Loucy (cell line): Measurements from ENCODE around the gene NNAT.
A peak's percentile ranks its signal among the peaks of the same experiment; 100 is the strongest.

Experiments used
- H2AFZ ChIP-seq: fragments of 200-600 bp; sonication (generic); 2 replicates; pipeline ENCODE4 v1.6.0; 2016; ENCODE audit warnings: antibody characterized with exemption, mild to moderate bottlenecking, low read length, moderate library complexity
- H3F3A ChIP-seq: fragments of 200-600 bp; 2 replicates; pipeline ENCODE4 v1.6.0; 2016; ENCODE audit warnings: antibody characterized with exemption, low read depth, mild to moderate bottlenecking
- H3K27me3 ChIP-seq: fragments of 200-600 bp; sonication (generic); 2 replicates; pipeline ENCODE4 v1.6.1; 2014; ENCODE audit warnings: low read length, mild to moderate bottlenecking; ENCODE audit not compliant: insufficient read depth, poor library complexity, severe bottlenecking
- H3K36me3 ChIP-seq: fragments of 200-600 bp; sonication (generic); 2 replicates; pipeline ENCODE4 v1.6.1; 2016; ENCODE audit warnings: low read length; ENCODE audit not compliant: insufficient read depth
- H3K4me1 ChIP-seq: fragments of 200-600 bp; sonication (generic); 2 replicates; pipeline ENCODE4 v1.5.1; 2014; ENCODE audit warnings: low read length, mild to moderate bottlenecking; ENCODE audit not compliant: insufficient read depth, poor library complexity, severe bottlenecking
- H3K4me2 ChIP-seq: fragments of 200-600 bp; sonication (generic); 2 replicates; pipeline ENCODE4 v1.6.0; 2014; ENCODE audit warnings: antibody characterized with exemption, low read length, low read depth, mild to moderate bottlenecking; ENCODE audit not compliant: poor library complexity, severe bottlenecking
- H3K4me3 ChIP-seq: fragments of 200-600 bp; sonication (generic); 2 replicates; pipeline ENCODE4 v1.5.1; 2014; ENCODE audit warnings: low read length, mild to moderate bottlenecking, mixed read lengths; ENCODE audit not compliant: poor library complexity, severe bottlenecking
- H3K79me2 ChIP-seq: fragments of 200-600 bp; sonication (generic); 2 replicates; pipeline ENCODE4 v1.6.1; 2014; ENCODE audit warnings: low read length; ENCODE audit not compliant: insufficient read depth
- H3K9ac ChIP-seq: fragments of 200-600 bp; sonication (generic); 2 replicates; pipeline ENCODE4 v1.6.0; 2014; ENCODE audit warnings: mild to moderate bottlenecking, low read depth, low read length, moderate library complexity; ENCODE audit not compliant: poor library complexity, severe bottlenecking
- H3K9me2 ChIP-seq: fragments of 200-600 bp; sonication (generic); replicated peaks from 2 replicates; pipeline ENCODE4 v1.6.1; 2016; ENCODE audit warnings: low read depth, low read length, mixed read lengths
- H3K9me3 ChIP-seq: fragments of 200-600 bp; sonication (generic); 2 replicates; pipeline ENCODE4 v1.6.1; 2014; ENCODE audit warnings: mild to moderate bottlenecking, antibody characterized with exemption, low read length, low read depth; ENCODE audit not compliant: insufficient read depth
- H4K20me1 ChIP-seq: fragments of 200-600 bp; sonication (generic); 2 replicates; pipeline ENCODE4 v1.6.0; 2014; ENCODE audit warnings: antibody characterized with exemption, low read length, mild to moderate bottlenecking; ENCODE audit not compliant: insufficient read depth, poor library complexity, severe bottlenecking
- EZH2phosphoT487 ChIP-seq: fragments of 200-600 bp; IDR thresholded peaks from 2 replicates; pipeline ENCODE4 v1.6.1; 2018; ENCODE audit warnings: antibody characterized with exemption, mild to moderate bottlenecking, moderate library complexity, borderline replicate concordance
- TF ChIP-seq, protein P1 (sequence below): fragments of 200-600 bp; sonication (generic); conservative IDR thresholded peaks from 2 replicates; pipeline ENCODE4 v1.5.1; 2014; ENCODE audit warnings: mild to moderate bottlenecking, antibody characterized with exemption, low read length

The NNAT gene

DNA sequence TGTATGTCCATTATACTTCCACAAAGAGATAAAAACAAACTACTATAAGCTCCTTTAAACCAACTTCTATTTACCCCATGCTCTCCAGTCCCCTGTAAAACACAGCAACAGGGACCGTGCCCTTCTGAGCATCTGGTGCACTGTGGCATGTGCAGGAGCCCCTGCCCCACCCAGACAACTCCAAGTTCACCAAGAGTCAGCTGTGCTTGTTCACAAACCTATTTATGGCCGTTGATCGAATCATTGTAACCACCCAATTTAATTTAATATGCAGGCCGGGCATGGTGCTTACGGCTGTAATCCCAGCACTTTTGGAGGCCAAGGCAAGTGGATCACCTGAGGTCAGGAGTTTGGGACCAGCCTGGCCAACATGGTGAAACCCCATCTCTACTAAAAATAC is 20.3 kb downstream of the NNAT start:
- peak overlapping the region; percentile 34 for H3K9ac ChIP-seq
- peak overlapping the region; percentile 57 for H3K4me3 ChIP-seq
- no peaks in the 10 kb centered on the region for H3K9me3 ChIP-seq
- no peaks in the 10 kb centered on the region for H3K9me2 ChIP-seq
- H3K4me2 ChIP-seq, result peak overlapping the region; percentile 68
- no peak for TF ChIP-seq EZH2phosphoT487
- TF ChIP-seq, protein P1, sequence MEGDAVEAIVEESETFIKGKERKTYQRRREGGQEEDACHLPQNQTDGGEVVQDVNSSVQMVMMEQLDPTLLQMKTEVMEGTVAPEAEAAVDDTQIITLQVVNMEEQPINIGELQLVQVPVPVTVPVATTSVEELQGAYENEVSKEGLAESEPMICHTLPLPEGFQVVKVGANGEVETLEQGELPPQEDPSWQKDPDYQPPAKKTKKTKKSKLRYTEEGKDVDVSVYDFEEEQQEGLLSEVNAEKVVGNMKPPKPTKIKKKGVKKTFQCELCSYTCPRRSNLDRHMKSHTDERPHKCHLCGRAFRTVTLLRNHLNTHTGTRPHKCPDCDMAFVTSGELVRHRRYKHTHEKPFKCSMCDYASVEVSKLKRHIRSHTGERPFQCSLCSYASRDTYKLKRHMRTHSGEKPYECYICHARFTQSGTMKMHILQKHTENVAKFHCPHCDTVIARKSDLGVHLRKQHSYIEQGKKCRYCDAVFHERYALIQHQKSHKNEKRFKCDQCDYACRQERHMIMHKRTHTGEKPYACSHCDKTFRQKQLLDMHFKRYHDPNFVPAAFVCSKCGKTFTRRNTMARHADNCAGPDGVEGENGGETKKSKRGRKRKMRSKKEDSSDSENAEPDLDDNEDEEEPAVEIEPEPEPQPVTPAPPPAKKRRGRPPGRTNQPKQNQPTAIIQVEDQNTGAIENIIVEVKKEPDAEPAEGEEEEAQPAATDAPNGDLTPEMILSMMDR, result no peak
- no peaks in the 10 kb centered on the region for H3K27me3 ChIP-seq
- H3K36me3 ChIP-seq, result no peaks in the 10 kb centered on the region
- H3K4me1 ChIP-seq, result peaks cover 43% of the 10 kb centered on the region
- no peak overlapping the region for H2AFZ ChIP-seq
- no peaks in the 10 kb centered on the region for H4K20me1 ChIP-seq
- H3F3A ChIP-seq, result no peaks in the 10 kb centered on the region
- no peaks in the 10 kb centered on the region for H3K79me2 ChIP-seq

- H3K4me3 ChIP-seq, result peak overlapping the region; percentile 64
- H3K4me1 ChIP-seq, result peaks cover 43% of the 10 kb centered on the region
- peak overlapping the region; percentile 68 for H3K4me2 ChIP-seq
- no peaks in the 10 kb centered on the region for H3F3A ChIP-seq
- H3K27me3 ChIP-seq, result no peaks in the 10 kb centered on the region
- no peaks in the 10 kb centered on the region for H3K79me2 ChIP-seq
- no peaks in the 10 kb centered on the region for H3K9me3 ChIP-seq
- no peak for TF ChIP-seq EZH2phosphoT487
- TF ChIP-seq, protein P1, result no peak
- H3K36me3 ChIP-seq, result no peaks in the 10 kb centered on the region
- H3K9ac ChIP-seq, result peak overlapping the region; percentile 34
- H2AFZ ChIP-seq, result peak overlapping the region; percentile 14; the same call in 1 of the 2 replicates
- H4K20me1 ChIP-seq, result no peaks in the 10 kb centered on the region
- no peaks in the 10 kb centered on the region for H3K9me2 ChIP-seq
Measured at GRCh38 chr20:37542281-37542680, 21.2 kb downstream of the NNAT start.

DNA sequence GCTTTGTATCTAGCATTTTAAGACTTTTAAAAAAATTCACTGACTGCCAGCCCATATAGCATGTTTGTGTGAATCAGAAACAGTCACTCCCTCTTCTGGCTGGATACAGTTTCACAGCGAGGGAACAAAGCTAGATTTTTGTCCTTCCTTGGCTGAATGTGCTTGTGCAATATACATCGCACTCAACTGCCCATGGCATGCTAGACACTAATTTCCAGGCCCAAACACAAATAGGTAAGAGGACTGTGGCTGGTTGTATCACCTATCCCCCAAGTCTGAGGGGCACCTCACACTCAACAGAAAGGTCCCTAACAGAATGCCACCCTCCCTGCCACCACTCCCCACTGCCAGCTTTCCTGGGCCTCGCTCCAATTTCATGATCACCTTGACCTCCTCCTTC is 22.8 kb downstream of the NNAT start:
- no peaks in the 10 kb centered on the region for H3K9me2 ChIP-seq
- no peaks in the 10 kb centered on the region for H3K36me3 ChIP-seq
- TF ChIP-seq EZH2phosphoT487, result no peak
- TF ChIP-seq, protein P1, result peak; percentile 68
- H3K9me3 ChIP-seq, result no peaks in the 10 kb centered on the region
- H3K4me3 ChIP-seq, result peak overlapping the region; percentile 38
- no peaks in the 10 kb centered on the region for H3F3A ChIP-seq
- H3K4me1 ChIP-seq, result peaks cover 38% of the 10 kb centered on the region
- peak overlapping the region; percentile 2; the same call in 1 of the 2 replicates for H2AFZ ChIP-seq
- no peaks in the 10 kb centered on the region for H3K79me2 ChIP-seq
- no peaks in the 10 kb centered on the region for H3K27me3 ChIP-seq
- H3K9ac ChIP-seq, result no peak overlapping the region
- peak overlapping the region; percentile 51 for H3K4me2 ChIP-seq
- no peaks in the 10 kb centered on the region for H4K20me1 ChIP-seq
